ENCODE results near the gene KIF1B. TPM values are rescaled to one million over a fixed set of nuclear protein-coding genes. Genes with fewer than 3 reads are reported as not detected.
A peak's percentile ranks its signal among the peaks of the same experiment; 100 is the strongest.

KIF1B gene
- total RNA-seq, 1 experiment from 2014 or later = 70.1 TPM

DNA sequence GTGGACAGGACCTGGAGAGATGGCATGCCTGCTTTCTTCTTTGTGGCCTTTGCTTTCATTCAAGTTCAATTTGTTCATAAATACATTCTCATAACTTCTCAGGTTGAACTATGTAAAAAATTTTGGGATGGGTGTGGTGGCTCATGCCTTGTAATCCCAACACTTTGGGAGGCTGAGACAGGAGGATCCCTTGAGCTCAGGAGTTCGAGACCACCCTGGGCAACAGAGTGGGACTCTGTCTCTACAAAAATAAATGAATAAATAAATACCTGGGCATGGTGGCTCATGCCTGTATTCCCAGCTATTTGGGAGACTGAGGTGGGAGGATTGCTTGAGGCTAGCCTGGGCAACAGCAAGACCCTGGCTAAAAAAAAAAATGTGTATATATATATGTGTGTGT, 2.1 kb downstream of the KIF1B start:
- DNase-seq (ENCODE audit: low spot score) = no peak
- H3K27ac Mint-ChIP-seq = no peak overlapping the region
- ChIA-PET CTCF (interaction anchor here (0.6 to 1.6 kb wide), 2 partner anchors 126 to 1695 kb away, joined by 3 to 4 read pairs; no protein-coding TSS in a partner anchor), POLR2A (no interaction called here)
- peak overlapping the region; percentile 86 for H3K4me3 Mint-ChIP-seq
- H3K4me1 Mint-ChIP-seq = peaks cover 31% of the 10 kb centered on the region
- ATAC-seq = no peak
- H3K9me3 Mint-ChIP-seq = no peaks in the 10 kb centered on the region
- no peaks in the 10 kb centered on the region for H3K36me3 Mint-ChIP-seq
- peaks cover 4% of the 10 kb centered on the region; the same call in 1 of the 2 replicates for H3K27me3 Mint-ChIP-seq (ENCODE audit: low read depth)
- TF ChIP-seq, protein P1, sequence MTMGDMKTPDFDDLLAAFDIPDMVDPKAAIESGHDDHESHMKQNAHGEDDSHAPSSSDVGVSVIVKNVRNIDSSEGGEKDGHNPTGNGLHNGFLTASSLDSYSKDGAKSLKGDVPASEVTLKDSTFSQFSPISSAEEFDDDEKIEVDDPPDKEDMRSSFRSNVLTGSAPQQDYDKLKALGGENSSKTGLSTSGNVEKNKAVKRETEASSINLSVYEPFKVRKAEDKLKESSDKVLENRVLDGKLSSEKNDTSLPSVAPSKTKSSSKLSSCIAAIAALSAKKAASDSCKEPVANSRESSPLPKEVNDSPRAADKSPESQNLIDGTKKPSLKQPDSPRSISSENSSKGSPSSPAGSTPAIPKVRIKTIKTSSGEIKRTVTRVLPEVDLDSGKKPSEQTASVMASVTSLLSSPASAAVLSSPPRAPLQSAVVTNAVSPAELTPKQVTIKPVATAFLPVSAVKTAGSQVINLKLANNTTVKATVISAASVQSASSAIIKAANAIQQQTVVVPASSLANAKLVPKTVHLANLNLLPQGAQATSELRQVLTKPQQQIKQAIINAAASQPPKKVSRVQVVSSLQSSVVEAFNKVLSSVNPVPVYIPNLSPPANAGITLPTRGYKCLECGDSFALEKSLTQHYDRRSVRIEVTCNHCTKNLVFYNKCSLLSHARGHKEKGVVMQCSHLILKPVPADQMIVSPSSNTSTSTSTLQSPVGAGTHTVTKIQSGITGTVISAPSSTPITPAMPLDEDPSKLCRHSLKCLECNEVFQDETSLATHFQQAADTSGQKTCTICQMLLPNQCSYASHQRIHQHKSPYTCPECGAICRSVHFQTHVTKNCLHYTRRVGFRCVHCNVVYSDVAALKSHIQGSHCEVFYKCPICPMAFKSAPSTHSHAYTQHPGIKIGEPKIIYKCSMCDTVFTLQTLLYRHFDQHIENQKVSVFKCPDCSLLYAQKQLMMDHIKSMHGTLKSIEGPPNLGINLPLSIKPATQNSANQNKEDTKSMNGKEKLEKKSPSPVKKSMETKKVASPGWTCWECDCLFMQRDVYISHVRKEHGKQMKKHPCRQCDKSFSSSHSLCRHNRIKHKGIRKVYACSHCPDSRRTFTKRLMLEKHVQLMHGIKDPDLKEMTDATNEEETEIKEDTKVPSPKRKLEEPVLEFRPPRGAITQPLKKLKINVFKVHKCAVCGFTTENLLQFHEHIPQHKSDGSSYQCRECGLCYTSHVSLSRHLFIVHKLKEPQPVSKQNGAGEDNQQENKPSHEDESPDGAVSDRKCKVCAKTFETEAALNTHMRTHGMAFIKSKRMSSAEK (CRISPR knock-in tag; IDR thresholded peaks at IDR 0.05; ENCODE audit: borderline replicate concordance) = no peak
- no peak for TF ChIP-seq RELA (CRISPR knock-in tag; IDR thresholded peaks at IDR 0.05; ENCODE audit: borderline replicate concordance)
- TF ChIP-seq, protein P2, sequence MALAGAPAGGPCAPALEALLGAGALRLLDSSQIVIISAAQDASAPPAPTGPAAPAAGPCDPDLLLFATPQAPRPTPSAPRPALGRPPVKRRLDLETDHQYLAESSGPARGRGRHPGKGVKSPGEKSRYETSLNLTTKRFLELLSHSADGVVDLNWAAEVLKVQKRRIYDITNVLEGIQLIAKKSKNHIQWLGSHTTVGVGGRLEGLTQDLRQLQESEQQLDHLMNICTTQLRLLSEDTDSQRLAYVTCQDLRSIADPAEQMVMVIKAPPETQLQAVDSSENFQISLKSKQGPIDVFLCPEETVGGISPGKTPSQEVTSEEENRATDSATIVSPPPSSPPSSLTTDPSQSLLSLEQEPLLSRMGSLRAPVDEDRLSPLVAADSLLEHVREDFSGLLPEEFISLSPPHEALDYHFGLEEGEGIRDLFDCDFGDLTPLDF (CRISPR knock-in tag; IDR thresholded peaks at IDR 0.05) = no peak
- TF ChIP-seq, protein P3, sequence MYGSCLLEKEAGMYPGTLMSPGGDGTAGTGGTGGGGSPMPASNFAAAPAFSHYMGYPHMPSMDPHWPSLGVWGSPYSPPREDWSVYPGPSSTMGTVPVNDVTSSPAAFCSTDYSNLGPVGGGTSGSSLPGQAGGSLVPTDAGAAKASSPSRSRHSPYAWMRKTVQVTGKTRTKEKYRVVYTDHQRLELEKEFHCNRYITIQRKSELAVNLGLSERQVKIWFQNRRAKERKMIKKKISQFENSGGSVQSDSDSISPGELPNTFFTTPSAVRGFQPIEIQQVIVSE (CRISPR knock-in tag; IDR thresholded peaks at IDR 0.05; ENCODE audit: borderline replicate concordance) = no peak
- TF ChIP-seq, protein P4, sequence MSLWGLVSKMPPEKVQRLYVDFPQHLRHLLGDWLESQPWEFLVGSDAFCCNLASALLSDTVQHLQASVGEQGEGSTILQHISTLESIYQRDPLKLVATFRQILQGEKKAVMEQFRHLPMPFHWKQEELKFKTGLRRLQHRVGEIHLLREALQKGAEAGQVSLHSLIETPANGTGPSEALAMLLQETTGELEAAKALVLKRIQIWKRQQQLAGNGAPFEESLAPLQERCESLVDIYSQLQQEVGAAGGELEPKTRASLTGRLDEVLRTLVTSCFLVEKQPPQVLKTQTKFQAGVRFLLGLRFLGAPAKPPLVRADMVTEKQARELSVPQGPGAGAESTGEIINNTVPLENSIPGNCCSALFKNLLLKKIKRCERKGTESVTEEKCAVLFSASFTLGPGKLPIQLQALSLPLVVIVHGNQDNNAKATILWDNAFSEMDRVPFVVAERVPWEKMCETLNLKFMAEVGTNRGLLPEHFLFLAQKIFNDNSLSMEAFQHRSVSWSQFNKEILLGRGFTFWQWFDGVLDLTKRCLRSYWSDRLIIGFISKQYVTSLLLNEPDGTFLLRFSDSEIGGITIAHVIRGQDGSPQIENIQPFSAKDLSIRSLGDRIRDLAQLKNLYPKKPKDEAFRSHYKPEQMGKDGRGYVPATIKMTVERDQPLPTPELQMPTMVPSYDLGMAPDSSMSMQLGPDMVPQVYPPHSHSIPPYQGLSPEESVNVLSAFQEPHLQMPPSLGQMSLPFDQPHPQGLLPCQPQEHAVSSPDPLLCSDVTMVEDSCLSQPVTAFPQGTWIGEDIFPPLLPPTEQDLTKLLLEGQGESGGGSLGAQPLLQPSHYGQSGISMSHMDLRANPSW (CRISPR knock-in tag; conservative IDR thresholded peaks at IDR 0.05; ENCODE audit: low read depth) = no peak

DNA sequence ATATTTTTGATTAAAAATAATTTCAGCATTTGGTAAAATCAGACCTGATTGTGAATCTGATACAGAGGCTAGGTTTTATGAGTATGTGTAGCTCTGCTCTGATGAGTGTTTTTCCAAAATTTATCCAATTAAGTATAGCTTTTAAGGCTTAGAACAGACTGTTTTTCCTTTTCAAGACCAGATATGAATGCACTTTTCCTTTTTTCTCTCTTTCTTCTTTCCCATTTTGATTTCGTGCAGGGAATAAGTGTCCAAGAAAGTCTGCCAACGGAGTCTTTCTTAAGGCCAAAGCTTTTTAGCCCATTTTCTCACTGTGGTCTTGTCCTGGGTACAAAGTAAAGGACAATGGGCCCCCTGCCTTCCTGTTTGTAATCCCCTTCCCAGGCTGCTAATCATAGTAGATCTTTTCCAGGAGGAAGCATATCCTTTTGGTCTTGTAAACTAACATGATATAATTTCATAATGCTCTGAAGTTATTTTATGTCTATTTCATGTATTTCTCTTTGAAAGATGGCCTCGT, 2.9 kb downstream of the KIF1B start:
- CTCF ChIA-PET = interaction anchor here (1.6 kb wide), 1 partner anchor 125 kb away, joined by 3 read pairs; no protein-coding TSS in a partner anchor

More for the DNA sequence above, 2.9 kb downstream of the KIF1B start:
- H3K9me3 Mint-ChIP-seq = no peaks in the 10 kb centered on the region
- peaks cover 4% of the 10 kb centered on the region; the same call in 1 of the 2 replicates for H3K27me3 Mint-ChIP-seq (ENCODE audit: low read depth)
- no peak for ATAC-seq
- no peak for DNase-seq (ENCODE audit: low spot score)
- peak overlapping the region; percentile 73 for H3K27ac Mint-ChIP-seq
- POLR2A ChIA-PET = interaction anchor here (0.6 kb wide), 1 partner anchor 1590 kb away, joined by 3 read pairs; no protein-coding TSS in a partner anchor
- TF ChIP-seq JAZF1 (CRISPR knock-in tag; IDR thresholded peaks at IDR 0.05) = no peak
- TF ChIP-seq FOXJ3 (CRISPR knock-in tag; IDR thresholded peaks at IDR 0.05; ENCODE audit: borderline replicate concordance) = no peak
- no peak for TF ChIP-seq ATF1 (CRISPR knock-in tag; IDR thresholded peaks at IDR 0.05)
- no peak for TF ChIP-seq SMAD3 (CRISPR knock-in tag; IDR thresholded peaks at IDR 0.05; ENCODE audit: borderline replicate concordance)
- TF ChIP-seq, protein P5, sequence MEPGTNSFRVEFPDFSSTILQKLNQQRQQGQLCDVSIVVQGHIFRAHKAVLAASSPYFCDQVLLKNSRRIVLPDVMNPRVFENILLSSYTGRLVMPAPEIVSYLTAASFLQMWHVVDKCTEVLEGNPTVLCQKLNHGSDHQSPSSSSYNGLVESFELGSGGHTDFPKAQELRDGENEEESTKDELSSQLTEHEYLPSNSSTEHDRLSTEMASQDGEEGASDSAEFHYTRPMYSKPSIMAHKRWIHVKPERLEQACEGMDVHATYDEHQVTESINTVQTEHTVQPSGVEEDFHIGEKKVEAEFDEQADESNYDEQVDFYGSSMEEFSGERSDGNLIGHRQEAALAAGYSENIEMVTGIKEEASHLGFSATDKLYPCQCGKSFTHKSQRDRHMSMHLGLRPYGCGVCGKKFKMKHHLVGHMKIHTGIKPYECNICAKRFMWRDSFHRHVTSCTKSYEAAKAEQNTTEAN (CRISPR knock-in tag; IDR thresholded peaks at IDR 0.05) = no peak
- TF ChIP-seq, protein P4 (CRISPR knock-in tag; conservative IDR thresholded peaks at IDR 0.05; ENCODE audit: low read depth) = no peak
- TF ChIP-seq, protein P6, sequence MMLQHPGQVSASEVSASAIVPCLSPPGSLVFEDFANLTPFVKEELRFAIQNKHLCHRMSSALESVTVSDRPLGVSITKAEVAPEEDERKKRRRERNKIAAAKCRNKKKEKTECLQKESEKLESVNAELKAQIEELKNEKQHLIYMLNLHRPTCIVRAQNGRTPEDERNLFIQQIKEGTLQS (CRISPR knock-in tag; conservative IDR thresholded peaks at IDR 0.05) = no peak
- TF ChIP-seq ETV6 (CRISPR knock-in tag; IDR thresholded peaks at IDR 0.05) = no peak
- no peaks in the 10 kb centered on the region for H3K36me3 Mint-ChIP-seq
- peaks cover 39% of the 10 kb centered on the region for H3K4me1 Mint-ChIP-seq
- H3K4me3 Mint-ChIP-seq = peak overlapping the region; percentile 29
